GM12874 (cell line): ENCODE data around the gene GPR34.

ENCODE experiments used
- TF ChIP-seq, protein P1 (sequence below): IDR thresholded peaks from 2 replicates; pipeline ENCODE4 v1.5.1; 2011; ENCODE audit warnings: low read depth, mild to moderate bottlenecking, control low read depth, low read length, moderate library complexity; ENCODE audit not compliant: insufficient read depth

Gene GPR34

DNA sequence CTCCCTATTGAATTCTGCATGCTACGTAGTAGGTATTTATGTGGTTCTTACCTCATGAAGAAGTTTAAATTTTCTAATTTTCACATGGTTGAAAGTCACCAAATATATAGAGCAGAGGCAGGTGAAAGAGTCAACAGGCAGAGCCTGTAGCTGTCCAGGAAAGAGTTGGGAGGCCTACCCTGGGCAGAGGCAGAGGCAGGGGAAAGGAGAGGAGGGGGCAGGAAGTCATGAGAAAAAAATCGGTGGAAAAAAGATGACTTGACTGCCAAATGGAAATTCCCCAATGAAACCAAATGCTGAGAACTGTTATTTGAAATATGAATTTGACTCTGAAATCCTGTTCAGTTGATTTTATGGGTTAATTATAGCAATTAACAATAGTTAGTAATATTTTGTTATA, 23.1 kb upstream of the GPR34 start:
- TF ChIP-seq, protein P1, sequence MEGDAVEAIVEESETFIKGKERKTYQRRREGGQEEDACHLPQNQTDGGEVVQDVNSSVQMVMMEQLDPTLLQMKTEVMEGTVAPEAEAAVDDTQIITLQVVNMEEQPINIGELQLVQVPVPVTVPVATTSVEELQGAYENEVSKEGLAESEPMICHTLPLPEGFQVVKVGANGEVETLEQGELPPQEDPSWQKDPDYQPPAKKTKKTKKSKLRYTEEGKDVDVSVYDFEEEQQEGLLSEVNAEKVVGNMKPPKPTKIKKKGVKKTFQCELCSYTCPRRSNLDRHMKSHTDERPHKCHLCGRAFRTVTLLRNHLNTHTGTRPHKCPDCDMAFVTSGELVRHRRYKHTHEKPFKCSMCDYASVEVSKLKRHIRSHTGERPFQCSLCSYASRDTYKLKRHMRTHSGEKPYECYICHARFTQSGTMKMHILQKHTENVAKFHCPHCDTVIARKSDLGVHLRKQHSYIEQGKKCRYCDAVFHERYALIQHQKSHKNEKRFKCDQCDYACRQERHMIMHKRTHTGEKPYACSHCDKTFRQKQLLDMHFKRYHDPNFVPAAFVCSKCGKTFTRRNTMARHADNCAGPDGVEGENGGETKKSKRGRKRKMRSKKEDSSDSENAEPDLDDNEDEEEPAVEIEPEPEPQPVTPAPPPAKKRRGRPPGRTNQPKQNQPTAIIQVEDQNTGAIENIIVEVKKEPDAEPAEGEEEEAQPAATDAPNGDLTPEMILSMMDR = no peak

DNA sequence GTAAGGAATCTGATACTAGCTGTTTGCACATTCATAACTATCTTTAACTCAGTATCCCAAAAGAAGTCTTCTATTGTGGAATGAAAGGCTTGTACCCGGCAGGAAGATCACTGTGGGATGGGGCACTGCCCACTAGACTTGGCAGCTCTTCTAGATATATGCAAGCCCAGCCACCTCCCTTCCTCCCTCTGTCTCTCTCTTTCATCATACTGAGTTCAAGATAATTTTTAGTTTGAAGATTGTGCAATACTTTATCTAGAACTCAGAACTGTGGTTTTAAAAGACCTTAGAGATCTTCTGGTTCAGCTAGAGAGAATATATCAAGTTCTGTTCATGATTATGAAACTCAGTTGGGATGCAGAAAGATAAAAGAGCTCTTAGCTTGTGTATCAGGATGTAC, 22.5 kb upstream of the GPR34 start:
- TF ChIP-seq, protein P1 = no peak

DNA sequence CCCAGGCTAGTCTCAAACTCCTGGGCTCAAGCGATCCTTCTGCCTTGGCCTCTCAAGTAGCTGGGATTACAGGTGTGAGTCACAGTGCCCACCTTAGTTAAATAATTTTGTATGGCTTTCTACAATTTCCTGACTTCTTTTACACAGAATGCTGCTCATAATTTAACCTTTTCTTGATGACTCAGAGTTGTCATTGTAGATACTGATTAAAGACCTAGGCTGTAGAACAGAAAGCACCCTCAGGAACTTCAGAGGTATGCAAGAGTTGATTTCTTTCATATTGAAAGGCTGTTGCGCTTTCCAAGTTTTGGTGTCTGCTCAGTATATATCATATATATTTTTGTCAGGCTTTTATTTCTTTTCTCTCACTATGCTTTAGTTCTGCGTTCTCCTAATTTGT, 21.1 kb upstream of the GPR34 start:
- TF ChIP-seq, protein P1 = no peak

DNA sequence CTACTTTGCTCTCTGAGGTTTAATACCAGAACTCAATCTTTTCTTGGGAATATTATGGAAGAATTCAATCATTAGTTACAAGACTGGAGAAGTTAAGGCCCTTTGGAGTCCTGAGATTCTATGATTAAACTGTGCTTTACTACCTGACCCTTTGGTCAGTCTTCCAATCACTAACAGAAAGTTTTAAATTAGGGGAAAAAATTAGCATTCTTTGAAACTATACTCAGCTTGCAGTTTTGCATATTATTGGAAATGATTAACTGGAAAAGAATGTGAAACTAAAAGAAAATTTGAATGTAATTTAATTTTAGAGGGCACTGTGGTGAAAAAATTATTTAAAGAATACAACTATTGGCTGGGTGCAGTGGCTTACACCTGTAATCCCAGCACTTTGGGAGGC, 18.7 kb upstream of the GPR34 start:
- TF ChIP-seq, protein P1 = no peak

DNA sequence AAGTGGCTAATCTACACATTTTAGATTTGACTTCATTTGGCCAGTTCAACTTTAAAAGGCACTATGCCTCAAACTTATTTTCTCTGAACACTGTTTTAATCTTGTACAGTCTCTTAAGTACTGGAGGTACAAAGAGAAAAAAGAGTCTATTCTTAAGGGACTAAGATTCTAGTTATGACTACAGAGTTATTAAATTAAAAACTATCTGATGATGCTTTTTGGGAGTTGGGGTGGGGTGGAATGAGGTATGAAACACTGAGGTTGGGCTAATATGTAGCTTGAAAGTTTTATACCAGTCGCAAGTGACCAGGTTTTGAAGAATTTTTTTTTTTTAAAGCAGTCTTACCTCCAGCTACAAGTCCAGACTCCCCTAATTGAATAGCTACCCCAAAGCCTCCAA, 17.7 kb upstream of the GPR34 start:
- TF ChIP-seq, protein P1 = no peak

DNA sequence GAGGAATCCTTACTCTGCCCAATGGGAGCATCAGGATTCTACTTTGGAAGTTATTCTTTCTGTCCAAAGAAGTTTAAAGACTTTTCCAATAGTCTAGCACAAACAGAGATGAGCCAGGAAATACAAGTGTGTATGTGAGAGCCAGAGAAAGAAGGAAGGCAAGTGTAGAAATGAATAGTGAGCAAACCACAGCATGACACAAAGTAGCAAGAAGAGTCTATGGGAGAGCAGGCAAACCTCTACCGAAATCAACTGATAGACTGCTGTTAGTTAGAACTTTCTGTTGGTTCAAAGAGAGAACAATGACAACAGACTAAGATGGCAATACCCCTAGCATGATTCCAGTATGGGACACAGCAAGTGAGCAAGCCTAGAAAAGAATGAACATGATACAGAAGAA, 16.1 kb upstream of the GPR34 start:
- TF ChIP-seq, protein P1 = no peak

DNA sequence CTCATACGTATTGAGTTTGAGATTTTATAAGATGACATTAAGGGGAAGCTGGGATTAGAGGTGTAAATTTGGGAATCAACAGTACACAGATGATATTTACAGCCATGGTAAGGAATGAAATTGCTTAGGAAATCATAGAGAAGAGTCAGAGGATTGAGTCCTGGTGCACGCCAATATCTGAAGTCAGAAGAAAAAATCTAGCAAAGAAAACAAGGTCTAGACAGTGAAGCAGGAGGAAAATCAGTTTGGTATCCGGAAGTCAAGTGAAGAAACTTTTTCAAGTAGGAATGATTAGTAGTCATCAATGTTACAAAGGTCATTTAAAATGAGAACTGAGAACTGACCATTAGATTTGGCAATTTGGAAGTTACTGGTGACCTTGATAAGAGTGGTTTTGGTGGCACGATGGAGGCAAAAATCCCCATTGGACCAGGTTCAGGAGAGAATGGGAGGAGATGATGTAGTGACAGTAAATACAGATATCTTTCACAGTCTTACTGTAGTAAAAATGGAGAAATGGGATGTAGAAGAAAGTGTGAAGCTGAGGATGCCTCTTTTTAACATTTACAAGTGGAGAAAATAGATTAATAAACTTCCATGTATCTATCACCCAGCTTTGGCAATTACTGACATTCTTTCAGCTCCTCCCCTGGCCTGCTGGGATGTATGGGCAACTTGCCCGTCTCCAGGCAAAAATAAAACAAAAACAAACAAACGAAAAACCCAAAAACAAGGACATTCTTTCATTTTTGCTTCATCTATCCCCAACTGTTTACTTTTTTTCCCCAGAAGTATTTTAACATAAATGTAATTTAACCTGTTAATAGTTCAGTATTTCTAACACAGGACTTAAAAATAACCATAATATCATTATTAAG, 11.4 kb upstream of the GPR34 start:
- TF ChIP-seq, protein P1 = no peak
